Gastroesophageal sphincter (tissue), 4 donors: ENCODE results near the gene KCNF1. TPM values are rescaled to one million over a fixed set of nuclear protein-coding genes. Genes with fewer than 3 reads are reported as not detected.

Experiments used
- ATAC-seq: fragments of 150-250 bp; one replicate; pipeline ENCODE4 v1.9.1; 2016; ENCODE audit warnings: mild to moderate bottlenecking, moderate library complexity
- H3K27ac ChIP-seq, 4 donors: fragments of 200-600 bp; sonication (generic) in 3 of 4; 1 replicate in 3 of 4; 2 replicates in 1 of 4; pipeline ENCODE4 v1.5.1; 2016 to 2019
- H3K27me3 ChIP-seq: fragments of 200-600 bp; sonication (generic); one replicate; pipeline ENCODE4 v1.5.1; 2019
- H3K36me3 ChIP-seq, 2 donors: fragments of 200-600 bp; sonication (generic); one replicate each; pipeline ENCODE4 v1.5.1; 2019; ENCODE audit warnings: control low read depth in 1 of 2
- H3K4me1 ChIP-seq, 3 donors: fragments of 200-600 bp; sonication (generic); 1 replicate in 2 of 3; 2 replicates in 1 of 3; pipeline ENCODE4 v1.5.1; 2016 to 2019; ENCODE audit warnings: control low read depth in 2 of 3
- H3K4me3 ChIP-seq, 2 donors: fragments of 200-600 bp; sonication (generic); one replicate each; pipeline ENCODE4 v1.5.1; 2019; ENCODE audit warnings: mild to moderate bottlenecking in 1 of 2, moderate library complexity in 1 of 2
- H3K9me3 ChIP-seq, 3 donors: fragments of 200-600 bp; sonication (generic); one replicate each; pipeline ENCODE4 v1.5.1; 2017 to 2019; ENCODE audit warnings: control low read depth in 2 of 3
- CTCF ChIP-seq, 4 experiments: fragments of 200-600 bp in 2 of 4; fragments of 450-650 bp in 2 of 4; sonication (generic) in 1 of 4; IDR thresholded peaks; one replicate each; pipeline ENCODE4 v1.5.1; 2017 to 2019; ENCODE audit warnings: antibody characterized with exemption in 4 of 4, mild to moderate bottlenecking in 2 of 4, moderate library complexity in 2 of 4
- EP300 ChIP-seq: sonication (generic); formaldehyde crosslinking; IDR thresholded peaks from one replicate; pipeline ENCODE4 v1.6.1; 2017; ENCODE audit warnings: antibody characterized with exemption, mild to moderate bottlenecking
- POLR2A ChIP-seq, 2 donors: fragments of 450-650 bp; IDR thresholded peaks; one replicate each; pipeline ENCODE4 v1.6.1; 2017; ENCODE audit warnings: antibody characterized with exemption in 2 of 2, mild to moderate bottlenecking in 2 of 2, moderate library complexity in 1 of 2
- POLR2AphosphoS5 ChIP-seq: sonication (generic); formaldehyde crosslinking; IDR thresholded peaks from one replicate; pipeline ENCODE4 v1.6.1; 2017; ENCODE audit warnings: antibody characterized with exemption
- WGBS, 2 donors: methylation state at CpG; one replicate each; pipeline ENCODE4 v1.1.5; 2018; ENCODE audit warnings: low coverage in 1 of 2; 5-methylcytosine and 5-hydroxymethylcytosine counted together
- small RNA-seq, 4 donors: library from RNA; depleted of rRNA; stranded (forward); fragments of <200 nt; gene quantifications; one replicate each; pipeline ENCODE3, GENCODE V24; 2016
- total RNA-seq, 4 donors: library from RNA; depleted of rRNA; stranded (reverse); fragments of >200 nt; gene quantifications; one replicate each; pipeline ENCODE4 v1.1.0, GENCODE V29; 2016

KCNF1 gene
- total RNA-seq, 4 donors from 2014 or later = 6.1 to 47.7 (median 29.1) TPM; not detected in 1

- no peak for ATAC-seq
- Histone ChIP-seq H3K27ac (no peak overlapping the region), H3K4me1 (peaks cover 0 to 10% (median 3%) of the 10 kb centered on the region in 3 donors), H3K4me3 (no peak overlapping the region), H3K36me3 (no peaks in the 10 kb centered on the region), H3K27me3 (peaks cover 60% of the 10 kb centered on the region), H3K9me3 (no peaks in the 10 kb centered on the region)
- TF ChIP-seq POLR2A (IDR thresholded peaks at IDR 0.05) (no peak), EP300 (no peak), POLR2AphosphoS5 (no peak), CTCF (IDR thresholded peaks at IDR 0.05) (no peak)
- 25 to 34% methylated on average over 4 to 7 of the region's 8 CpGs for WGBS, 2 donors
Observed at GRCh38 chr2:10963155-10963554, 51.4 kb downstream of the KCNF1 start.

Small RNA genes within 50 kb of the gene (small RNA-seq; reads per million reads assigned to genes)
- gene AC079587.1 = 0 reads per million in 4 donors

Other genes with a start within 250 kb of the KCNF1 start
- gene NOL10, start 222.0 kb upstream of the KCNF1 start, total RNA-seq = 10 to 100 TPM; 21.3 to 39.7 (median 29.9) TPM
- under 1 TPM in 2 of 4 donors, not detected in 2; 0.42 to 0.45 TPM for gene ATP6V1C2, start 190.3 kb upstream of the KCNF1 start, total RNA-seq
- 100 to 1,000 TPM in 1 of 4 donors, 10 to 100 TPM in 3; 81.3 to 138 (median 90.3) TPM for gene PDIA6, start 99.1 kb upstream of the KCNF1 start, total RNA-seq
- 10 to 100 TPM; 28.1 to 49.8 (median 41.5) TPM for gene SLC66A3, start 243.5 kb downstream of the KCNF1 start, total RNA-seq